Measurements from ENCODE around the gene ORM1.

Gene ORM1

DNA sequence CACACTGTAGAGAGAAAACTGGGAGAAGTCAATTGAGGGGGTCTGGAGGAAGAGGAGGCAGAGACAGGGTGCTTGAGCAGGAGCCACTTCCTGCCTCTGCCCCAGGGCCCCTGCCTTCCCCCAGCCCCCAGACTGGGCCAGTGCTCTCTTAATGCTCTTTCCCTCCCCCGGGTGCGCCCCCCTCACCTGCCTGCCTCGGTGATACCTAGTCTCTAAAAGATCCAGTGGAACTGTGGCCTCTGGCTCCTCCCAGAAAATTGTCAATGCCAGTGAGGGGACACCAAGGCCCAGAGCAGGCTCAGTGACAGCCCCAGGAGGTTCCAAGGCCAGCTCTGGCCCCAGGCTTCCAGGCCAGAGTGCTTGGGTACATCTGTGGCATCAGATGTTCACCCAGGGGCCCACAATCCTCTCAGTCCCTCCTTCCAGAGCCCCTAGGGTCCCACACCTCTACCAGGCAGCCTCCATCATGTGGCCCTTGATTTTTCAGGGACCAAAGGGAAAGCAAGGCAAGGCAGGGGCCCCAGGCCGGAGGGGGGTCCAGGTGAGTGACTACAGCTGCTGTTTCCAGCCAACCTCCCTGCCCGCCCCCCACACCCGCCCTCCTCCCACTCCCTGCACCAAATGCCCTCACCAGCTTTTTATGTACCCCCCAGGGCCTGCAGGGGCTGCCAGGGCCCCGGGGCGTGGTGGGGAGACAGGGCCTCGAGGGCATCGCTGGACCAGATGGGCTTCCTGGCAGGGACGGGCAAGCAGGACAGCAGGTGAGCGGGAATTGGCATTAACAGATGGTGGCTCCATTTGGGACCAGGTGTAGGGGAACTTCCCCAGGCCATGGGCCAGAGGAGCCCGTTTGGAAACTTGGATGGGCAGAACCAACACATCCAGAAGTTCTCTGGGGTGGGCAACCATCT, 33.1 kb upstream of the ORM1 start:
- H4K20me1 ChIP-seq: peaks cover 0 to 18% (median 0%) of the 10 kb centered on the region in 11 experiments; a peak in 3 of 22 replicates
- H3K27me3 ChIP-seq: no peaks in the 10 kb centered on the region
- H3K4me3 ChIP-seq: no peak overlapping the region
- H3K9ac ChIP-seq: no peak overlapping the region; a peak in 4 of 22 replicates
- H3K9me3 ChIP-seq (replicated peaks in 1 of 11): peaks cover 13 to 20% (median 16%) of the 10 kb centered on the region in 11 experiments
- peaks cover 0 to 16% (median 7%) of the 10 kb centered on the region in 10 experiments; a peak in 11 of 20 replicates for H3K4me1 ChIP-seq
- TF ChIP-seq Cebpa-rat (IDR thresholded peaks at IDR 0.05): no peak
- no peak overlapping the region for H3K4me2 ChIP-seq
- peaks cover 31 to 84% (median 64%) of the 10 kb centered on the region in 11 experiments for H3K36me3 ChIP-seq
- peak overlapping the region in 2 of 11 experiments; percentile 6 to 23; a peak in 1 of 22 replicates for H3K27ac ChIP-seq

DNA sequence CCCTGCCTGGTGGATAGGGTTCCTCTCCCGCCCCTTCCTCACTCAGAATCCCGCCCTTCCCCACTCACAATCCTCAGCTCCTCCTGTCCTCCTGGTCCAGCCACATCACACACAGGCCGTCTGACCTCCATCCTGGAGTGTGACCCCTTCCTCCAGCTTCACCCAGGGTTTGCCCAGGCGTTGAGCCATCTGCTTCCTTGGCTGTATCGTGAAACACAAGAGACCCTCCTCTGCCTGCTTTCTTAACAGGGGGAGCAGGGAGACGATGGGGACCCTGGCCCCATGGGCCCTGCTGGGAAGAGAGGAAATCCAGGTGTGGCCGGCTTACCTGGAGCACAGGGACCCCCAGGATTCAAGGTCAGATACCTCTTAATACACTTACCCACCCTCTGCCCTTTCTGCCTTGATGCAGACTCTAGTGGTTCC, 32.3 kb upstream of the ORM1 start:
- peaks cover 20 to 28% (median 23%) of the 10 kb centered on the region in 11 experiments for H3K9me3 ChIP-seq (replicated peaks in 1 of 11)
- H3K4me2 ChIP-seq: no peak overlapping the region
- H3K27ac ChIP-seq: peak overlapping the region in 2 of 11 experiments; percentile 6 to 23; a peak in 1 of 22 replicates
- H4K20me1 ChIP-seq: peaks cover 0 to 18% (median 0%) of the 10 kb centered on the region in 11 experiments; a peak in 3 of 22 replicates
- peaks cover 0 to 8% (median 4%) of the 10 kb centered on the region in 10 experiments; a peak in 11 of 20 replicates for H3K4me1 ChIP-seq
- H3K4me3 ChIP-seq: no peak overlapping the region
- peak overlapping the region in 1 of 11 experiments; percentile 37; a peak in 3 of 22 replicates for H3K9ac ChIP-seq
- TF ChIP-seq Cebpa-rat (IDR thresholded peaks at IDR 0.05): no peak
- peaks cover 38 to 84% (median 64%) of the 10 kb centered on the region in 11 experiments for H3K36me3 ChIP-seq
- H3K27me3 ChIP-seq: no peaks in the 10 kb centered on the region

DNA sequence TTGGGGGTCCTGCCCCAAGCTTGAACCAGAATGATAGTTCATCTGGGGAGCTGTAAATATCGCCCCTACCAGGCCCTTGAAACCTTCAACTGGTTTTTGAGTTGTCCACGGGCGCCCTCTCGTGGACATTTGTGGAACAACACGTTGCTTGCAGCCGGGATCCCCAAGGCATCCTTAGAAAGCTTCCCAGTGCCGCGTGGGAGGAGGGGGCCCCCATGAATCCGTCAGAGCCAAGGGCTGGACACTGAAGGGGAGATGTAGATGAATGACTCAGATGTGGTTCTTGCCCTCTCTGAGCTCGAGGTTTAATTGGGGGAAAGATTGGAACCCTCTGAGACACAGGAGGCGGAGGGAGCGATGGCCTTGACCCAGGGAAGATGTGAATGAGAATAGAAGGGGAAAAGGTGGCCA, 31.8 kb upstream of the ORM1 start:
- Histone ChIP-seq H3K4me2 (no peak overlapping the region), H3K27ac (no peak overlapping the region), H3K36me3 (peaks cover 43 to 84% (median 67%) of the 10 kb centered on the region in 11 experiments), H3K4me1 (peaks cover 0 to 7% (median 1%) of the 10 kb centered on the region in 10 experiments; a peak in 8 of 20 replicates), H4K20me1 (peaks cover 0 to 18% (median 0%) of the 10 kb centered on the region in 11 experiments; a peak in 3 of 22 replicates), H3K4me3 (no peak overlapping the region), H3K9ac (no peak overlapping the region; a peak in 1 of 22 replicates), H3K9me3 (replicated peaks in 1 of 11) (peaks cover 25 to 33% (median 28%) of the 10 kb centered on the region in 11 experiments), H3K27me3 (no peaks in the 10 kb centered on the region)
- TF ChIP-seq Cebpa-rat (IDR thresholded peaks at IDR 0.05): no peak

DNA sequence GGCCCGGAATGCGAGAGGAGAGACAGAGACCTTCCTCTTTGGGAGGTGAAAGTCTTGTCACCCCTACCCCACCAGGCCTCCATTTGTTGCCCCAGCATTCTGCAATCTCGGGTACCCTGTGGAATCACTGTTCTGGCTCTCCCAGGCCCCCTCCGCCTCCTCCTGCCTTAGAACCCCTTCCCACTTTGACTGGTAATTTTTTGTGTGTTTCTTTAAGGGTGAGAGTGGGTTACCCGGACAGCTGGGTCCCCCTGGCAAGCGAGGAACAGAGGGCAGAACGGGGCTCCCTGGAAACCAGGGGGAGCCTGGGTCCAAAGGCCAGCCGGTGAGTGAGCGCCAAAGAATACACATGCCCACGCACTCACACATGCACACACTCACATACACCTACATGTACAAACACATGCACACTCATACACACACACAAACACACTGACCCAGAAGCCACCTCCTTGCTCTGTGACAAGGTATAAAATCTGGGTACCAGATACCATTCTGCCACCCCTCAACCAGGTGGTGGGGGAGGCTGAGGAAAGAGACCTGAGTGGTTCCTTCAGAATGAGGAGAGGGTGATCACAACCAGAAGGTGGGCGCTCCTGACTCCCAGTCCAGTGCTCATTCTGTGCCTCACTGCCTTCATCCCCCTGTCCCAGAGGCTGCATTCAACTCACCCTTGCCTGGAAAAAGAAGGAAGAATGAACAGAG, 30.9 kb upstream of the ORM1 start:
- Histone ChIP-seq H3K4me3 (no peak overlapping the region), H3K36me3 (peaks cover 53 to 84% (median 73%) of the 10 kb centered on the region in 11 experiments), H3K4me2 (no peak overlapping the region), H3K27ac (no peak overlapping the region), H3K4me1 (peaks cover 0 to 7% (median 0%) of the 10 kb centered on the region in 10 experiments; a peak in 1 of 20 replicates), H4K20me1 (peaks cover 0 to 18% (median 0%) of the 10 kb centered on the region in 11 experiments; a peak in 3 of 22 replicates), H3K9ac (0 out of 22 replicates have a peak overlapping the region, but pooled peaks of 1 of the 11 experiments have one; percentile 18), H3K27me3 (no peaks in the 10 kb centered on the region), H3K9me3 (replicated peaks in 1 of 11) (peaks cover 30 to 38% (median 34%) of the 10 kb centered on the region in 11 experiments)
- no peak for TF ChIP-seq Cebpa-rat (IDR thresholded peaks at IDR 0.05)

DNA sequence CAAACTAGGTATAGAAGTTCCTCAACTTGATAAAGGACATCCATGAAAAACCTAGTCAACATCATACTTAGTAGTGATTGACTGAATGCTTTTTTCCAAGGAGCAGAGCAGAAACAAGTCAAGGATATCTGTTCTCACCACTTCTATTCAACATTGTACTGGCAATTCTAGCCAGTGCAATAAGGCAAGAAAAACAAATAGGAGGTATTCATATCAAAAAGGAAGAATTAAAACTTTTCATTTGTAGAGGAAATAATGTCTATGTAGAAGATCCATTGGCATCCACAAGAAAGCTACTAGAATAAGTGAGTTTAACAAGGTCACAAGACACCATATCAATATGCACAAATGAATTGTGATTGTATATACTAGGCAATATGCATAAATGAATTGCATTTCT, 28.2 kb upstream of the ORM1 start:
- Histone ChIP-seq H3K36me3 (peaks cover 74 to 94% (median 83%) of the 10 kb centered on the region in 11 experiments), H4K20me1 (peaks cover 0 to 8% (median 0%) of the 10 kb centered on the region in 11 experiments; a peak in 3 of 22 replicates), H3K4me2 (no peak overlapping the region), H3K9ac (no peak overlapping the region), H3K27ac (no peak overlapping the region), H3K9me3 (replicated peaks in 1 of 11) (peaks cover 30 to 38% (median 34%) of the 10 kb centered on the region in 11 experiments), H3K4me3 (peak overlapping the region in 1 of 10 experiments; percentile 18; a peak in 1 of 20 replicates), H3K27me3 (no peaks in the 10 kb centered on the region), H3K4me1 (peaks cover 0 to 7% (median 0%) of the 10 kb centered on the region in 10 experiments; a peak in 1 of 20 replicates)
- no peak for TF ChIP-seq Cebpa-rat (IDR thresholded peaks at IDR 0.05)

DNA sequence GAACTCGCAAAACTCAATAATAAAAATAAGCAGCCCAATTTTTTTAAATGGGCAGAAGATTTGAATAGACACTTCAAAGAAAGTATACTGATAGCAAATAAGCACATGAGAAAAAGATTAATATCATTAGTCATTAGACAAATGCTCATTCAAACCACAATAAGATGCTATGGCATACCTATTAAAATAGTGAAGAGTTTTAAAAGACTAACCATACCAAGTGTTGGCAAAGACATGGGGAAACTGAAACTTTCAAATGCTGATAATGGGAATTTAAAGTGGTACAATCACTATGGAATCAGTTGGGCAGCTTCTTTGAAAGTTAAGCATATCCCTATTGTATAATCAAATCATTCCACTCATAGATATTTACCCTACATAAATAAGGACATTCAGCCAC, 26.6 kb upstream of the ORM1 start:
- Histone ChIP-seq H3K36me3 (peaks cover 89 to 100% (median 97%) of the 10 kb centered on the region in 11 experiments), H3K4me1 (no peaks in the 10 kb centered on the region), H3K27me3 (no peaks in the 10 kb centered on the region), H3K9ac (no peak overlapping the region), H3K4me2 (no peak overlapping the region), H3K4me3 (no peak overlapping the region), H4K20me1 (no peaks in the 10 kb centered on the region; a peak in 1 of 22 replicates), H3K27ac (no peak overlapping the region), H3K9me3 (replicated peaks in 1 of 11) (peaks cover 30 to 38% (median 34%) of the 10 kb centered on the region in 11 experiments)
- TF ChIP-seq Cebpa-rat (IDR thresholded peaks at IDR 0.05): no peak

DNA sequence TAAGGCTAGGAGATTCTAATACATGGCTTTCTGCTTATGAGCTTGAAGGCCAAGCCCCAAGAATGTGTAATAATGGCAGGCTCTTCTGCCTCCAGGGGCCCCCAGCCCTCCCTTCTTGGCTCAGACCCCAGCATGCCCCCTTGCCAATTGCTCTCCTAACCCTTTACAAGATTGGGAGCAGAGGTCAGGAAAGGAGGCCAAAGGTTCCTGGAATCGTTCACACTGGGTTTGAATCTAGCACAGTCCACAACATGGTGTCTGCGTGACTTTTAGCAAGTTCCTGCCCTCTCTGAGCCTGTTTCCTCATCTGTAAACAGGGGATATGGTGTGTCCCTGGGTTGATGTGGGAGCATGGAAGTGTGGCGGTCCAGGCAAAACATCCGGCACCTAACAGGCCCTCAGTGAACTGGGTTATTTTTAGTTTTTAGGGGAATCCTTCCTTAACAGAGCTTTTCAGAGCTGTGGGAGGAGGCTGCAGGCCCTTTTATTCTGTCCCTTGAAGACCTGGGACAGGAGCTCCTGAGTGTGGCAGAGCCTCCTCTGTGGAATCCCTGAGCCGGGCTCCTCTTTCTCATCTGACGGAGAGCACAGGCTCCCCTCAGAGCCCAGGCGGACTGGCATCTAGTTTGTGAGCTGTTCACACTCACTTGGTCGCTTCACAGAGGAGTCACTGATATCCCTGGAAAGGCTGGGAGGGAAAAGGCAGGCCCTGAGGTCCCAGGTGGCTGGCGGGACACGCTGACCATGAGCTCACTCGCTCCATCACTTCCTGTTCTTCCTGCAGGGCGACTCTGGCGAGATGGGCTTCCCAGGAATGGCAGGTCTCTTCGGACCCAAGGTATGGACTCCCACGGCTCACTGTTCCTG, 23.4 kb upstream of the ORM1 start:
- Histone ChIP-seq H4K20me1 (no peaks in the 10 kb centered on the region; a peak in 1 of 22 replicates), H3K36me3 (peaks cover 65 to 100% (median 90%) of the 10 kb centered on the region in 11 experiments), H3K9me3 (replicated peaks in 1 of 11) (peaks cover 20 to 21% (median 21%) of the 10 kb centered on the region in 11 experiments), H3K27me3 (no peaks in the 10 kb centered on the region), H3K27ac (no peak overlapping the region; a peak in 1 of 22 replicates), H3K4me2 (no peak overlapping the region), H3K4me1 (peaks cover 0 to 5% (median 0%) of the 10 kb centered on the region in 10 experiments; a peak in 1 of 20 replicates), H3K9ac (no peak overlapping the region), H3K4me3 (no peak overlapping the region)
- TF ChIP-seq Cebpa-rat (IDR thresholded peaks at IDR 0.05): no peak

Data from BLaER1 treated with 17β-estradiol and CSF1 and Interleukin-3, amounts not matched to agents 10 nM and 100 nM (cell line).